GM23338 (cell line): ENCODE data around the gene OTUD5. TPM values are rescaled to one million over a fixed set of nuclear protein-coding genes. Genes with fewer than 3 reads are reported as not detected.

Experiments used
- ATAC-seq: fragments of 200-7000 bp; cut with Tn5 transposase; 3 replicates; pipeline ENCODE4 v1.9.1; 2020
- DNase-seq: peaks from one replicate; pipeline ENCODE4 v3.0.0-alpha.2; 2015; ENCODE audit warnings: low spot score
- H2AFZ ChIP-seq: fragments of 200-600 bp; sonication (generic); 2 replicates; pipeline ENCODE4 v1.8.0; 2016; ENCODE audit warnings: antibody characterized with exemption, mild to moderate bottlenecking, moderate library complexity
- H3F3A ChIP-seq: fragments of 200-600 bp; sonication (generic); replicated peaks from 2 replicates; pipeline ENCODE4 v1.8.0; 2017; ENCODE audit warnings: antibody characterized with exemption, mixed run types, low read depth
- H3K27ac ChIP-seq: fragments of 200-600 bp; sonication (generic); 2 replicates; pipeline ENCODE4 v1.6.1; 2016; ENCODE audit warnings: low read depth
- H3K27me3 ChIP-seq: fragments of 200-600 bp; sonication (generic); 2 replicates; pipeline ENCODE4 v1.8.0; 2016; ENCODE audit warnings: mild to moderate bottlenecking, mixed run types, moderate library complexity; ENCODE audit not compliant: insufficient read depth
- H3K36me3 ChIP-seq: fragments of 200-600 bp; sonication (generic); 2 replicates; pipeline ENCODE4 v1.8.0; 2016; ENCODE audit warnings: mild to moderate bottlenecking; ENCODE audit not compliant: insufficient read depth
- H3K4me1 ChIP-seq: fragments of 200-600 bp; sonication (generic); 2 replicates; pipeline ENCODE4 v1.8.0; 2016; ENCODE audit warnings: mild to moderate bottlenecking, moderate library complexity; ENCODE audit not compliant: insufficient read depth
- H3K4me2 ChIP-seq: fragments of 200-600 bp; sonication (generic); 2 replicates; pipeline ENCODE4 v1.7.1; 2017; ENCODE audit warnings: mixed run types
- H3K4me3 ChIP-seq: fragments of 200-600 bp; sonication (generic); 2 replicates; pipeline ENCODE4 v1.6.1; 2016; ENCODE audit warnings: mixed run types
- H3K79me2 ChIP-seq: fragments of 200-600 bp; sonication (generic); replicated peaks from 2 replicates; pipeline ENCODE4 v1.8.0; 2017; ENCODE audit warnings: mild to moderate bottlenecking; ENCODE audit not compliant: insufficient read depth
- H3K9me2 ChIP-seq: fragments of 200-600 bp; sonication (generic); 2 replicates; pipeline ENCODE4 v1.8.0; 2017; ENCODE audit not compliant: insufficient read depth
- H4K20me1 ChIP-seq: fragments of 200-600 bp; sonication (generic); replicated peaks from 2 replicates; pipeline ENCODE4 v1.8.0; 2017; ENCODE audit warnings: mild to moderate bottlenecking; ENCODE audit not compliant: insufficient read depth
- H3K27ac Mint-ChIP-seq: 2 replicates; pipeline ENCODE4 v1.8.0; 2020; ENCODE audit warnings: inconsistent platforms, mild to moderate bottlenecking, moderate library complexity, mixed read lengths
- H3K27me3 Mint-ChIP-seq: 3 replicates; pipeline ENCODE4 v1.8.0; 2022; ENCODE audit warnings: low read depth, mild to moderate bottlenecking, moderate library complexity, mixed read lengths, inconsistent platforms; ENCODE audit not compliant: insufficient read depth, poor library complexity
- H3K36me3 Mint-ChIP-seq: 3 replicates; pipeline ENCODE4 v1.8.0; 2021; ENCODE audit warnings: low read depth, mild to moderate bottlenecking, inconsistent platforms, moderate library complexity, mixed read lengths
- H3K4me1 Mint-ChIP-seq: 3 replicates; pipeline ENCODE4 v1.8.0; 2020; ENCODE audit warnings: mild to moderate bottlenecking, inconsistent platforms, mixed read lengths
- H3K4me3 Mint-ChIP-seq: 3 replicates; pipeline ENCODE4 v1.8.0; 2021; ENCODE audit warnings: moderate library complexity, mild to moderate bottlenecking, inconsistent platforms, mixed read lengths
- H3K9me3 Mint-ChIP-seq: 3 replicates; pipeline ENCODE4 v1.8.0; 2020; ENCODE audit warnings: moderate library complexity, mild to moderate bottlenecking, inconsistent platforms, mixed read lengths
- CREB1 ChIP-seq: fragments of 250-450 bp; sonication (Bioruptor Pico); IDR thresholded peaks from 2 replicates; pipeline ENCODE4 v1.5.0; 2020; ENCODE audit warnings: low read depth, mild to moderate bottlenecking, moderate library complexity
- CTCF ChIP-seq, 2 experiments: fragments of 200-600 bp in 1 of 2; sonication (generic) in 1 of 2; conservative IDR thresholded peaks; 2 replicates each; pipeline versions ENCODE4 v1.5.1 to v1.6.1; 2016 to 2017; ENCODE audit warnings: antibody characterized with exemption in 2 of 2, low read depth in 2 of 2, mild to moderate bottlenecking in 2 of 2, moderate library complexity in 1 of 2
- ETS1 ChIP-seq: IDR thresholded peaks from 2 replicates; pipeline ENCODE4 v1.6.1; 2016; ENCODE audit warnings: antibody characterized with exemption
- EZH2 ChIP-seq: fragments of 200-600 bp; sonication (generic); IDR thresholded peaks from one replicate; pipeline ENCODE4 v1.8.0; 2017; ENCODE audit warnings: antibody characterized with exemption, mild to moderate bottlenecking, low read depth; ENCODE audit not compliant: unreplicated experiment
- EZH2phosphoT487 ChIP-seq: fragments of 200-600 bp; sonication (generic); IDR thresholded peaks from one replicate; pipeline ENCODE4 v1.8.1; 2018; ENCODE audit warnings: antibody characterized with exemption; ENCODE audit not compliant: unreplicated experiment
- JUNB ChIP-seq: IDR thresholded peaks from one replicate; pipeline ENCODE4 v1.6.1; 2016; ENCODE audit warnings: antibody characterized with exemption; ENCODE audit not compliant: unreplicated experiment
- NANOG ChIP-seq: IDR thresholded peaks from 2 replicates; pipeline ENCODE4 v1.6.1; 2016; ENCODE audit warnings: antibody characterized with exemption, borderline replicate concordance
- POLR2AphosphoS5 ChIP-seq: IDR thresholded peaks from 2 replicates; pipeline ENCODE4 v1.6.1; 2016; ENCODE audit warnings: antibody characterized with exemption, low read depth
- REST ChIP-seq: IDR thresholded peaks from one replicate; pipeline ENCODE4 v1.6.1; 2018; ENCODE audit warnings: antibody characterized with exemption; ENCODE audit not compliant: unreplicated experiment
- STAT1 ChIP-seq: IDR thresholded peaks from one replicate; pipeline ENCODE4 v1.6.1; 2016; ENCODE audit warnings: antibody characterized with exemption; ENCODE audit not compliant: unreplicated experiment
- ZNF114 ChIP-seq: fragments of 250-450 bp; sonication (Bioruptor Pico); IDR thresholded peaks from 2 replicates; pipeline ENCODE4 v1.5.0; 2020; ENCODE audit warnings: mild to moderate bottlenecking, moderate library complexity
- ZNF331 ChIP-seq: fragments of 250-450 bp; sonication (Bioruptor Pico); IDR thresholded peaks from 2 replicates; pipeline ENCODE4 v1.5.0; 2020; ENCODE audit warnings: low read depth, mild to moderate bottlenecking, moderate library complexity
- ZNF462 ChIP-seq: fragments of 250-450 bp; sonication (Bioruptor Pico); IDR thresholded peaks from 2 replicates; pipeline ENCODE4 v1.5.0; 2020; ENCODE audit warnings: mild to moderate bottlenecking, moderate library complexity
- polyA plus RNA-seq: library from polyadenylated mRNA; unstranded; fragments of >200 nt; fragmentation: Nextera tagmentation; extraction: Ambion mirVana; gene quantifications from 2 replicates; pipeline ENCODE4 v1.2.1, GENCODE V29; 2016
- total RNA-seq: library from RNA; depleted of rRNA; stranded (reverse); fragments of >200 nt; shearing (Covaris generic); gene quantifications from 2 replicates; pipeline ENCODE4 v1.2.3, GENCODE V29; 2014

OTUD5 gene
- total and polyA plus RNA-seq, 2 experiments from 2014 or later, result 23.5 to 56.5 TPM

GRCh38 chrX:48965959-48966358, 8.6 kb upstream of the OTUD5 start:
- Mint-ChIP-seq H3K27ac (no peak overlapping the region), H3K4me3 (no peak overlapping the region), H3K9me3 (no peaks in the 10 kb centered on the region), H3K36me3 (peaks cover 6% of the 10 kb centered on the region; the same call in 1 of the 3 replicates), H3K27me3 (peaks cover 2% of the 10 kb centered on the region), H3K4me1 (peaks cover 12% of the 10 kb centered on the region; the same call in 1 of the 3 replicates)
- no peak overlapping the region for H3K27ac ChIP-seq
- DNase-seq, result no peak
- no peaks in the 10 kb centered on the region for H3K27me3 ChIP-seq
- no peak overlapping the region for H2AFZ ChIP-seq
- no peak for TF ChIP-seq ETS1
- no peak for TF ChIP-seq JUNB
- no peak for TF ChIP-seq CTCF (conservative IDR thresholded peaks at IDR 0.05; ENCODE audit: low read depth in 2 of 2)
- TF ChIP-seq EZH2phosphoT487, result no peak
- TF ChIP-seq CREB1 (CRISPR knock-in tag), result no peak
- TF ChIP-seq REST, result no peak
- TF ChIP-seq EZH2, result no peak
- TF ChIP-seq STAT1, result no peak
- TF ChIP-seq ZNF331, result no peak
- no peak for TF ChIP-seq POLR2AphosphoS5
- TF ChIP-seq NANOG, result no peak
- no peak for TF ChIP-seq ZNF114 (CRISPR knock-in tag)
- no peak for TF ChIP-seq ZNF462 (CRISPR knock-in tag)
- no peaks in the 10 kb centered on the region for H3K36me3 ChIP-seq
- no peak for ATAC-seq
- no peaks in the 10 kb centered on the region for H3K79me2 ChIP-seq
- H3F3A ChIP-seq, result no peaks in the 10 kb centered on the region
- no peaks in the 10 kb centered on the region for H3K4me1 ChIP-seq
- no peak overlapping the region for H3K4me2 ChIP-seq
- H4K20me1 ChIP-seq, result no peaks in the 10 kb centered on the region
- no peaks in the 10 kb centered on the region for H3K9me2 ChIP-seq
- no peak overlapping the region for H3K4me3 ChIP-seq
